ENCODE results near the gene IGHMBP2.

The IGHMBP2 gene

GRCh38 chr11:68938816-68939582 is 35.3 kb downstream of the IGHMBP2 start:
- DNase-seq (ENCODE audit: low read depth in 1 of 2, low spot score in 1 of 2), result no peak

GRCh38 chr11:68939583-68940555 is 36.2 kb downstream of the IGHMBP2 start:
- DNase-seq (ENCODE audit: low read depth in 1 of 2, low spot score in 1 of 2), result no peak

DNA sequence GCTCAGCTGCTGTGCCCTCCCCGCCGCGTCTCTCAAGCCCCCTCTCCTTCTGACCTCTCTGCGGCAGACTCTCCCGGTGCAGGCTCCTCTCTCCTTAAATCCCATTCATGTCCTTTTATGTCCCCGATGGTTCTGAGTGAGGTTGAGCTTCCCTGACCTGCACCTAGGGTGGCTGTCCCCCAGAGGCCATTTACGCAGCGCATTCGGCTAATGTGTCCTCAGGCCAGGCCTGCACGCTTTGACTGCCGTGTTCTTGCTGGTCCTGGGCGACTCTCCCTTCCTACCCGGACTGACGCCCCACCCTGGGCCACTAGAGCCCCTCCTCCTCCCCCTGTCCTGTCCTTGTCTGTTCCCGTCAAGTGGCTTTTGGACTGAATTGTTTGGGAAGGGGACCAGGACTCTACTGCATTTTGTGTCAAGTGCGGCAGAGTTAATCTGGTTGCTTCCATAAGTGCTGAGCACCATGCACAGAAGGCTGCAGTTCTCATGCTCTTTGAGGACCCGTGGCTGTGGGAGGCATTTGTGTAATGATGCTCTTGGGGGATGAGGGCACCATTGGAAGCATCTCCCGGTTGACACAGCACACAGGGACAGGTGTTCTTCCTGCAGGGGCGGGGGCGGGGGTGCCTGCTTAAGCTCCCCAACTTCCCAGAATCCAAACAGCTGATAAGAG is 37.1 kb downstream of the IGHMBP2 start:
- no peak for DNase-seq (ENCODE audit: low read depth in 1 of 2, low spot score in 1 of 2)

DNA sequence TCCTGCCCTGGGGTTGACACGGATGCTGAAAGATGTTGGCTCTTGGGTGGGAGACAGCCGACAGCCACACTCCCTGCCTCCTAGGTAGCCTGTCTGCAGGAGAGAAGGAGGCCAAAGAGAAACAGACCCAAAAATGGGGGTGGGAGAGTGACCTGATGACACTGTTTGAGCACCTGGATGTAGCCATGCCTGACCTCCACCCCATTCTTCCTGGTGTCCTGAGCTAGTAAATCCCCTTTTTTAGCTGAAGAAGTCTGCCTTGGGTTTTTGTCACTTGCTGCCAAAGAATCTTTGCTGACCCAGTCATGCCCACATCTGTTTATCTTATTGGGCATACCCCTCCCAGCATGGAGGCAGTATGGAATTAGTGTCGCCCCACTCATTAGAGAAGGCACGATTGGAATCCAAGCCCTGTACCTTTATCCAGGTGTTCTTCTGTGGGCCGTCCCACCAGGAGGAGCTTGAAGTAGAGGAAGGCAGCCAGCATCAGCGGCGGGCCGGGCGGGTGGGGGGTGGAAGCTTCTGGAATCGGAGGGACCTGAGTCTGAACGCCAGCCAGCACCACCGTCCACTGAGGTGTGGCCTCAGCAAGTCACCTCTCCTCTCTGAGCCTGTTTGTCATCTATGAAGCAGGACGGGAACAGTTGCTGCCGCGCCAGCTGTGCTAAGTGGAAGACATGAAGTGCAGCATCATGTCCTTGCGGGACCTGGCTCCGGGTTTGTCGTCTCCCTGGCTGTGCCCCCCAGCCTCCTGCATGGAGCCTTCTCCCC is 37.8 kb downstream of the IGHMBP2 start:
- no peak for DNase-seq (ENCODE audit: low read depth in 1 of 2, low spot score in 1 of 2)

- DNase-seq (ENCODE audit: low read depth in 1 of 2, low spot score in 1 of 2), result no peak
These were observed 38.5 kb downstream of the IGHMBP2 start for GRCh38 chr11:68942095-68942620.

DNA sequence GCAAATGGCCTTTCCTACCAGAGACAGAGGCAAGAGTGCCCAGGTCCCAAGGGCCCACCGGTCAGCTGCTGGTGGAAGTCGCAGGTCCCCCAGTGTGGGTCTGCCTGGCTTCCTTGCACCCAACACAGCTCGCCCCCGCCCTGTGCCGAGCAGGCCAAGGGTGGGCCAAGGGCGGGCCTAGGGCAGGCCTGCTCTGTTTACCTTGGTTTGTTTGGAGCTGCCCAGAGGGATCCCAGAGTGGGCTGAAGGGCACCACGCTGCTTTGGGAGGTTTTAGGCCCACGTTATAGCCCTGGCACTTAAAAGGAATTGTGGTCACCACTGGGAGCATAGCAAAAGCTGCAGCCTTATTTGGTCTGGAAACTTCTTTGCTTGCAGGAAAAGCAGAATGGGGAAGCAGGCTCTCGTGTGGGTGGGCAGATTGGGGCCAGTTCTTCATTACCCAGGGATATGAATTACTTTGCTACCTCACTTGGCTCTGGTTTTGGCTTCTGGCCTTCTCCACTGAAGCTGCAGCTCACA is 39.1 kb downstream of the IGHMBP2 start:
- no peak for DNase-seq (ENCODE audit: low read depth in 1 of 2, low spot score in 1 of 2)

DNA sequence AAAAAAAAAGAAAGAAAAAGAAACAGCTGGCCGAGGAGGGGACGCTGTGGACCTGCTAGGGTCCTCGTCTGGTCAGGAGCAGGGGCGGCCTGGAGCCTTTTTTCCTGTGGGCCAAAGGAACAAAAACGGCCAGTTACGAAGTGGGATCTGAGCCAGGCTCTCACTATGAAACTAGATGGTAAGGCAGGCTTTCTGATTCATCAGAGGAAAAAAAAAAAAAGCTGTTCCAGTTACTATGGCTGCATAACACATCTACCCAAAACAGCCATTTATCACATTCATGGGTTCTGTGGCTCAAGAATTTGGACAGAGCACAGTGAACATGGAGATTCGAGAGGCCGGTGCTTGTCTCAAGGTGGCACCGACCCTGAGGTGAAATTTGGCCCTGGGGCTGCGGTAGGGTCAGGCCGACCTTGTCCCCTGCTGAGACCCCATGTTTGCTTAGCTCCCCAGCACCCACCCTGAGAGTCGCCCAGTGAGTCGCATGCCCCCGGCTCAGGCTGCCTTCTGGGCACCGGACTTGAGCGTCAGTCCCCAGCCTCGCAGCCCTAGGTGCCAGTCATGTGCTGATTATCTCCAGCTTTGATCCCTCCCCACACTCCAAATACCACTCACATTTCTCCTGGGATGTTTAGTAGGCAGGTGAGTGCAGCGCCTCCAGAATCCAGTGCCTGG is 42.9 kb downstream of the IGHMBP2 start:
- DNase-seq (ENCODE audit: low read depth in 1 of 2, low spot score in 1 of 2), result no peak

DNA sequence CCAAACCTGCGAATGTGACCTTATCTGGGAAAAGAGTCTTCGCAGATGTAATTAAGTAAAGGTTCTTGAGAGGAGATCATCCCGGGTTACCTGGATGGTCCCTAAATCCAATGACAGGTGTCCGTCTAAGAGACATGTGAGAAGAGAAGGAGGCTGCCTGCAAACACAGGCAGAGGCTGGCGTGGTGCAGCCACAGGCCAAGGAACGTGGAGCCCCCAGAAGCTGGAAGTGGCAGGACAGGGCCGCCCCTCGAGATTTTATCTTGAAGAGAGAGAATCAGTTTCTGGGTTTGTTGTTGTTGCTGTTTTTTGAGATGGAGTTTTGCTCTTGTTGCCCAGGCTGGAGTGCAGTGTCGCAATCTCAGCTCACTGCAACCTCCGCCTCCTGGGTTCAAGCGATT is 43.5 kb downstream of the IGHMBP2 start:
- no peak for DNase-seq (ENCODE audit: low read depth in 1 of 2, low spot score in 1 of 2)

GRCh38 chr11:68948496-68948895 is 44.8 kb downstream of the IGHMBP2 start:
- no peak for DNase-seq (ENCODE audit: low read depth in 1 of 2, low spot score in 1 of 2)

GRCh38 chr11:68948935-68949334 is 45.2 kb downstream of the IGHMBP2 start:
- DNase-seq (ENCODE audit: low read depth in 1 of 2, low spot score in 1 of 2), result no peak

DNA sequence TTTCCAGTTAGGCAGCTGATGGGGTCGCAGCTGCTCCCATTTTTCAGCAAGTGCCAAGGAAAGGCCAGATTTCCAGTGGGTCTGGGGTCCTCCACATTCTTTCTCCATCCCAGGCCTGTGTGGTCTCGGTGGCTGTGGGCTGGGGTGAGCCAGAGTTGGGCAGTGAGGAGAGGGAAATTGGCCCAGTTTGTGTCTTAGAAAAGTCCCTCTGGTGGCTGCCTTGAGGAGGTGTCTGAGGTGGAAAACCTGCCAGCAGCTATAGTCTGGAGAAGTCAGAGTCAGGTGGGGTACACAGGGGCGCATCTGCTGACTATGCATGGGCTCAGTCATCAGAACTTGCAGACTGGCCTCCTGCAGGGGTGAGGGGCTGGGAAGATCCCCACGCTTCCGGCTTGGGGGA is 46.6 kb downstream of the IGHMBP2 start:
- no peak for DNase-seq (ENCODE audit: low read depth in 1 of 2, low spot score in 1 of 2)

GRCh38 chr11:68950762-68951161 is 47.1 kb downstream of the IGHMBP2 start:
- no peak for DNase-seq (ENCODE audit: low read depth in 1 of 2, low spot score in 1 of 2)

DNA sequence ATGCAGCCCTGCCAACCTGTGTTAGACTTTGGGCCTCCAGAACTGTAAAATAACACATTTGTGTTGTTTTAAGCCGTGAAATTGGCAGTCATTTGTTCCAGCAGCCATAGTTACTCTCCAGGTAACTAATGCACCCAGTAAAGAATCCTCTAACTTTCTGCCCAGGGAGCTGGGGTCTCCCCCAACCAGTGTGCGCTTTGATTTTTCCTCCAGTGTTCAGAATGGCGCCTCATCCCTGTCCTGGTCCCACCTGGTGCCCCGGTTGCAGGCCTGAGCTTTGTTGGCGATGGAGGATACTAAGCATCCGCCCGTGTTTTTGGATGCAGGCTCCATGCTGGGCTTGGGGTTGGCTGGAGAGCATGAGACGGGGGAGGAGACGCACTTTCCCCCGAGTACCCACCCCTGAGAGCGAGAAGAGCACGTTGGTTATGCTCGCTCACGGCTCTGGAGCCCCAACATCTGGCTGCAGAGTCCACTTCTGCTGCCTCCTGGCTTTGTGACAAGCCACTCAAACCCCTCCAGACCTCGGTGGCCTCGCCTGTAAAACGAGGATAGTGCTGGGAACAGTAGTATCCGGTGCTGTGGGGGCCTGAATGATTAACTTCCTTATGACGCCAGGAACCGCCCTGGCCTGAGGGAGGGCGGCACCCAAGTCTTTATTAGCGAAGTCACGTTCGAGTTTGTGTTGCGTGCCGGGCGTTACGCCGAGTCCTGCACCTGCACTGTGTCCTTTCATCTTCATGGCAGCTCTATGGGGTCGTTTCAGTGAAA is 51.3 kb downstream of the IGHMBP2 start:
- no peak for DNase-seq (ENCODE audit: low read depth in 1 of 2, low spot score in 1 of 2)

GRCh38 chr11:68955607-68955958 is 51.9 kb downstream of the IGHMBP2 start:
- DNase-seq (ENCODE audit: low read depth in 1 of 2, low spot score in 1 of 2), result no peak

DNA sequence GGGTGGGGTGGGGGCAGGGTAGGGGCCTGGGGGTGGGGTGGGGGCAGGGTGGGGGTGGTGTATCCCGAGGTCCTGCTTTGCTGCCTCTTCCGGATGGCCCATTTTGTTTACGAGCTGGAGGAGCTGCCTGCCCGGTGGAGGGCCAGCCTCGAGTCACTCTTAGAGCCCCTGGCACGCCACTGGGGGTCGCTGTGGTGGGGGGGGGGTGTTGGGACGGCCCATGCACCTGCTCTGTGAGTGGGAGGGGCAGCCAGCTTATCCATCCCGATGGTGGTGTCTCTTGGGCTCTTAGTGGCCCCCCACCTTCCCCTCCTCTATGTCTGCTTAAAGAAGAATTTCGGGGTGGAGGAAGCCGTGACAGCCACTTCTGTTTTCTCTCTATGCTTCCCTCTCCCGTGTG is 52.5 kb downstream of the IGHMBP2 start:
- DNase-seq (ENCODE audit: low read depth in 1 of 2, low spot score in 1 of 2), result no peak

- no peak for DNase-seq (ENCODE audit: low read depth in 1 of 2, low spot score in 1 of 2)
These were observed 53.0 kb downstream of the IGHMBP2 start for GRCh38 chr11:68956547-68957254.

- DNase-seq (ENCODE audit: low read depth in 1 of 2, low spot score in 1 of 2), result no peak
These were observed 54.5 kb downstream of the IGHMBP2 start for GRCh38 chr11:68958211-68958610.

DNA sequence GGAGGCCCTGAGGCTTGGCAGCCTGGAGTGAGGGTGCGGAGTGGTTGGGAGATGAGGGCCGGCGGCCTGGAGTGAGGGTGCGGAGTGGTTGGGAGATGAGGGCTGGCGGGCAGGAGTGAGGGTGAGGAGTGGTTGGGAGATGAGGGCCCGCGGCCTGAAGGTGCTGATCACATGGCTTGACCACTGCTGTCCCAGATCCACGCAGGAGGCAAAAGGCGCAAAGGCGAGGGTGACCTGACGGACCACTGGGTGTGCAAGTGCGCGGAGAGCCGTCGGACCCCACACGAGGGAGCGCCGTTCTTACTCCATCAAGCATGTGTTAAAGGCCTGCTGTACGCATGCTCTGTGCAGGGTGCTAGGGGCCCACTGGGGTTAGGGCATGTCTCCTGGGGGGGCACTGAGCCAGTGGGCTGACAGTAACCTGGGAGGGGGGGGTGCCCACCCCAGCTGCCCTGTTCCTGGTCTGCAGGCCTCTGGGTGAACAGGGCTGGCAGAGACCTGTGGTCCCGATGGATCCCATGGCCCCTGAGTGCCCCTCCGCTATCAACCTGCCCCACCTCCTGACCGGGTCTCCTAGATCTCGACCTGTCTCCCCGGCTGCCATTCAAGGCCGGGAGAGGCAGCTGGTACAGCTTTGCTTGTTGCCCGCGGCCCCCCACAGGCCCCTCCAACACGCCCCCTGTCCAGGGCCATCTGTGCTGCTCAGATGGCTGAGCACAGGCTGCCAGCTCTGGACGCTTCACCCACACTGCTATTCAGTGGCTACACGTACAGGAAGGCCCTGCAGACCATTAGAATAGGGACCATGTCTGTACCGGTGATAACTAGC is 56.0 kb downstream of the IGHMBP2 start:
- no peak for DNase-seq (ENCODE audit: low read depth in 1 of 2, low spot score in 1 of 2)

Data from activated T-helper 1 cell treated with anti-CD3 and anti-CD28 coated beads, Interleukin-2, amount 50 U/mL, for 16 hours (primary cell).